Trophoblast cell (in vitro differentiated cells and primary cell): Measurements from ENCODE around the gene NPAS1.

Experiments
- DNase-seq, 2 donors: peaks; one replicate each; pipeline ENCODE4 v3.0.0-alpha.2; 2016
- H2AFZ ChIP-seq: 2 replicates; pipeline ENCODE4 v1.6.1; 2013; ENCODE audit warnings: low read length, moderate library complexity, mild to moderate bottlenecking; ENCODE audit not compliant: insufficient read depth, poor library complexity
- H2AK5ac ChIP-seq: 2 replicates; pipeline ENCODE4 v1.6.1; 2013; ENCODE audit warnings: mild to moderate bottlenecking, low read length
- H2BK120ac ChIP-seq: 2 replicates; pipeline ENCODE4 v1.6.1; 2013; ENCODE audit warnings: low read length, mild to moderate bottlenecking, moderate library complexity; ENCODE audit not compliant: insufficient read depth, poor library complexity
- H2BK12ac ChIP-seq: 2 replicates; pipeline ENCODE4 v1.6.1; 2013; ENCODE audit warnings: mild to moderate bottlenecking, low read length, moderate library complexity
- H2BK5ac ChIP-seq: 2 replicates; pipeline ENCODE4 v1.6.1; 2013; ENCODE audit warnings: low read length, low read depth, moderate library complexity, mild to moderate bottlenecking; ENCODE audit not compliant: poor library complexity
- H3K14ac ChIP-seq: 2 replicates; pipeline ENCODE4 v1.6.1; 2013; ENCODE audit warnings: mild to moderate bottlenecking, low read length
- H3K18ac ChIP-seq: 2 replicates; pipeline ENCODE4 v1.6.1; 2013; ENCODE audit warnings: mild to moderate bottlenecking, low read length
- H3K23ac ChIP-seq: 2 replicates; pipeline ENCODE4 v1.6.1; 2013; ENCODE audit warnings: low read length
- H3K27ac ChIP-seq: 2 replicates; pipeline ENCODE4 v1.5.1; 2013; ENCODE audit warnings: low read depth, mild to moderate bottlenecking, inconsistent platforms, low read length, moderate library complexity
- H3K27me3 ChIP-seq: 2 replicates; pipeline ENCODE4 v1.6.1; 2013; ENCODE audit warnings: inconsistent platforms, mild to moderate bottlenecking, low read length, moderate library complexity; ENCODE audit not compliant: insufficient read depth
- H3K36me3 ChIP-seq, 2 experiments: 1 replicate in 1 of 2; 2 replicates in 1 of 2; pipeline ENCODE4 v1.6.1; 2013; ENCODE audit warnings: low read length in 2 of 2, mild to moderate bottlenecking in 2 of 2, moderate library complexity in 1 of 2; ENCODE audit not compliant: insufficient read depth in 2 of 2, control insufficient read depth in 1 of 2
- H3K4ac ChIP-seq: 2 replicates; pipeline ENCODE4 v1.6.1; 2013; ENCODE audit warnings: low read depth, mild to moderate bottlenecking, low read length, moderate library complexity
- H3K4me1 ChIP-seq, 2 experiments: 1 replicate in 1 of 2; 2 replicates in 1 of 2; pipeline ENCODE4 v1.6.1; 2013; ENCODE audit warnings: low read length in 2 of 2, mild to moderate bottlenecking in 2 of 2, moderate library complexity in 1 of 2; ENCODE audit not compliant: insufficient read depth in 2 of 2, control insufficient read depth in 1 of 2
- H3K4me2 ChIP-seq: 2 replicates; pipeline ENCODE4 v1.6.1; 2013; ENCODE audit warnings: inconsistent platforms, mild to moderate bottlenecking, low read length, moderate library complexity
- H3K4me3 ChIP-seq: 2 replicates; pipeline ENCODE4 v1.5.1; 2013; ENCODE audit warnings: mild to moderate bottlenecking, low read depth, low read length, inconsistent platforms
- H3K79me1 ChIP-seq: one replicate; pipeline ENCODE4 v1.6.1; 2013; ENCODE audit warnings: low read length
- H3K79me2 ChIP-seq: 2 replicates; pipeline ENCODE4 v1.6.1; 2013; ENCODE audit warnings: low read length, mild to moderate bottlenecking; ENCODE audit not compliant: control insufficient read depth, insufficient read depth, poor library complexity
- H3K9ac ChIP-seq: 2 replicates; pipeline ENCODE4 v1.6.1; 2013; ENCODE audit warnings: mild to moderate bottlenecking, low read length
- H3K9me3 ChIP-seq: 2 replicates; pipeline ENCODE4 v1.6.1; 2013; ENCODE audit warnings: low read depth, mild to moderate bottlenecking, control low read depth, inconsistent platforms, low read length; ENCODE audit not compliant: insufficient read depth
- H4K12ac ChIP-seq: 2 replicates; pipeline ENCODE4 v1.6.1; 2013; ENCODE audit warnings: low read depth, mild to moderate bottlenecking, low read length, moderate library complexity
- H4K8ac ChIP-seq: 2 replicates; pipeline ENCODE4 v1.6.1; 2013; ENCODE audit warnings: low read depth, mild to moderate bottlenecking, low read length, moderate library complexity
- H4K91ac ChIP-seq: one replicate; pipeline ENCODE4 v1.6.1; 2013; ENCODE audit warnings: low read depth, mild to moderate bottlenecking, low read length, moderate library complexity
- WGBS: extraction: QIAGEN DNeasy Blood & Tissue Kit; methylation state at CpG from one replicate; pipeline ENCODE4 v1.1.7; 2013; ENCODE audit warnings: missing lambda C conversion rate; ENCODE audit not compliant: insufficient read length, insufficient coverage; ENCODE audit errors: extremely low coverage; 5-methylcytosine and 5-hydroxymethylcytosine counted together

Gene NPAS1

GRCh38 chr19:47086280-47086679 is 66.6 kb downstream of the NPAS1 start:
- H3K23ac ChIP-seq = no peak overlapping the region
- no peak overlapping the region for H2BK5ac ChIP-seq
- no peak overlapping the region for H2BK12ac ChIP-seq
- H3K27me3 ChIP-seq = no peaks in the 10 kb centered on the region
- no peak overlapping the region for H3K18ac ChIP-seq
- no peak overlapping the region for H2AK5ac ChIP-seq
- no peak overlapping the region for H2BK120ac ChIP-seq
- H3K4me3 ChIP-seq = no peak overlapping the region
- H3K9ac ChIP-seq = no peak overlapping the region
- H4K8ac ChIP-seq = no peak overlapping the region
- H3K4ac ChIP-seq = no peak overlapping the region
- peaks cover 71 to 74% of the 10 kb centered on the region in 2 experiments for H3K36me3 ChIP-seq
- no peak overlapping the region for H3K14ac ChIP-seq
- H4K12ac ChIP-seq = no peak overlapping the region
- no CpG with 5 or more reads among the region's 17 CpGs for WGBS
- H3K79me1 ChIP-seq = no peaks in the 10 kb centered on the region
- H3K4me2 ChIP-seq = no peak overlapping the region
- H2AFZ ChIP-seq = no peak overlapping the region
- H3K79me2 ChIP-seq = no peaks in the 10 kb centered on the region
- DNase-seq = no peak
- H4K91ac ChIP-seq = no peak overlapping the region
- H3K27ac ChIP-seq = no peak overlapping the region
- peaks cover 3 to 4% of the 10 kb centered on the region in 2 experiments for H3K4me1 ChIP-seq
- peaks cover 2% of the 10 kb centered on the region for H3K9me3 ChIP-seq

- Histone ChIP-seq H3K18ac (no peak overlapping the region), H3K4me1 (peaks cover 0 to under 1% of the 10 kb centered on the region in 2 experiments), H3K9me3 (peaks cover 2% of the 10 kb centered on the region), H3K27me3 (no peaks in the 10 kb centered on the region), H3K14ac (no peak overlapping the region), H3K36me3 (peaks cover 62 to 67% of the 10 kb centered on the region in 2 experiments), H2BK12ac (no peak overlapping the region), H3K23ac (no peak overlapping the region), H3K4me3 (no peak overlapping the region), H3K9ac (no peak overlapping the region), H3K4me2 (no peak overlapping the region), H2AFZ (no peak overlapping the region), H4K8ac (no peak overlapping the region), H4K91ac (no peak overlapping the region), H3K4ac (no peak overlapping the region), H3K79me1 (no peaks in the 10 kb centered on the region), H2BK120ac (no peak overlapping the region), H3K27ac (no peak overlapping the region), H3K79me2 (no peaks in the 10 kb centered on the region), H2AK5ac (no peak overlapping the region), H4K12ac (no peak overlapping the region), H2BK5ac (no peak overlapping the region)
- no peak for DNase-seq
- WGBS = 100% methylated on average over 4 of the region's 21 CpGs
Measured at GRCh38 chr19:47089767-47090350, 70.2 kb downstream of the NPAS1 start.

- Histone ChIP-seq H3K9ac (no peak overlapping the region), H4K91ac (no peak overlapping the region), H3K18ac (no peak overlapping the region), H3K4ac (no peak overlapping the region), H3K9me3 (peaks cover 2% of the 10 kb centered on the region), H3K27me3 (no peaks in the 10 kb centered on the region), H4K12ac (no peak overlapping the region), H3K36me3 (peaks cover 44 to 48% of the 10 kb centered on the region in 2 experiments), H2AK5ac (no peak overlapping the region), H2BK5ac (no peak overlapping the region), H3K4me1 (peaks cover 0 to 13% of the 10 kb centered on the region in 2 experiments), H3K79me2 (peaks cover 4% of the 10 kb centered on the region), H2AFZ (no peak overlapping the region), H3K4me3 (no peak overlapping the region), H4K8ac (no peak overlapping the region), H3K27ac (no peak overlapping the region), H3K79me1 (peaks cover 2% of the 10 kb centered on the region), H3K23ac (no peak overlapping the region), H3K4me2 (no peak overlapping the region), H2BK120ac (no peak overlapping the region), H3K14ac (no peak overlapping the region), H2BK12ac (no peak overlapping the region)
- DNase-seq = no peak
- WGBS = no CpG with 5 or more reads among the region's 5 CpGs
Measured at GRCh38 chr19:47093254-47093653, 73.6 kb downstream of the NPAS1 start.

GRCh38 chr19:47093841-47094240 is 74.2 kb downstream of the NPAS1 start:
- Histone ChIP-seq H2AFZ (no peak overlapping the region), H2BK5ac (no peak overlapping the region), H3K4me1 (peaks cover 0 to 15% of the 10 kb centered on the region in 2 experiments), H2BK12ac (no peak overlapping the region), H3K14ac (no peak overlapping the region), H3K18ac (no peak overlapping the region), H3K36me3 (peaks cover 39 to 44% of the 10 kb centered on the region in 2 experiments), H3K4ac (no peak overlapping the region), H3K79me1 (peaks cover 2% of the 10 kb centered on the region), H3K9me3 (peaks cover 2% of the 10 kb centered on the region), H2AK5ac (no peak overlapping the region), H3K9ac (no peak overlapping the region), H3K4me3 (no peak overlapping the region), H3K79me2 (peaks cover 4% of the 10 kb centered on the region), H3K23ac (no peak overlapping the region), H3K4me2 (no peak overlapping the region), H4K12ac (no peak overlapping the region), H3K27me3 (no peaks in the 10 kb centered on the region), H2BK120ac (no peak overlapping the region), H4K8ac (no peak overlapping the region), H3K27ac (no peak overlapping the region), H4K91ac (no peak overlapping the region)
- WGBS = no CpG with 5 or more reads among the region's 10 CpGs
- no peak for DNase-seq
